Activated CD4-positive, alpha-beta T cell treated with anti-CD3 and anti-CD28 coated beads, Interleukin-2, amount 50 U/mL, for 4 hours (primary cell): ENCODE measurements around the gene ODC1.
"Not testable (repeated sequence)": the region's sequence is repeated elsewhere in the genome, so short reads cannot be mapped to it uniquely, and the experiment has no call there.

ENCODE experiments used
- DNase-seq, 2 experiments: peaks; one replicate each; pipeline ENCODE4 v3.0.0-alpha.2; 2020

Gene ODC1

GRCh38 chr2:10477443-10478297 lies 29.5 kb upstream of the ODC1 start:
- no peak for DNase-seq

GRCh38 chr2:10476723-10477442 lies 28.8 kb upstream of the ODC1 start:
- no peak for DNase-seq

- DNase-seq: no peak
These were observed 27.9 kb upstream of the ODC1 start for GRCh38 chr2:10475811-10476660.

- no peak for DNase-seq
These were observed 27.1 kb upstream of the ODC1 start for GRCh38 chr2:10475221-10475722.

- no peak for DNase-seq
These were observed 25.1 kb upstream of the ODC1 start for GRCh38 chr2:10473121-10473756.

GRCh38 chr2:10471955-10472354 lies 23.8 kb upstream of the ODC1 start:
- no peak for DNase-seq

- DNase-seq: no peak
These were observed 23.0 kb upstream of the ODC1 start for GRCh38 chr2:10471046-10471571.

- DNase-seq: no peak
These were observed 22.0 kb upstream of the ODC1 start for GRCh38 chr2:10469955-10470608.

- DNase-seq: no peak
These were observed 21.2 kb upstream of the ODC1 start for GRCh38 chr2:10469301-10469700.

- no peak for DNase-seq
These were observed 19.3 kb upstream of the ODC1 start for GRCh38 chr2:10467401-10467800.

- DNase-seq: no peak
These were observed 18.7 kb upstream of the ODC1 start for GRCh38 chr2:10466801-10467200.

GRCh38 chr2:10465910-10466309 lies 17.8 kb upstream of the ODC1 start:
- no peak for DNase-seq

- DNase-seq: no peak
These were observed 14.3 kb upstream of the ODC1 start for GRCh38 chr2:10462178-10463083.

GRCh38 chr2:10460366-10460796 lies 12.3 kb upstream of the ODC1 start:
- DNase-seq: no peak

GRCh38 chr2:10457846-10458598 lies 9.9 kb upstream of the ODC1 start:
- DNase-seq: no peak

GRCh38 chr2:10457195-10457594 lies 9.1 kb upstream of the ODC1 start:
- DNase-seq: not testable (repeated sequence)

GRCh38 chr2:10454505-10454904 lies 6.4 kb upstream of the ODC1 start:
- DNase-seq: no peak

GRCh38 chr2:10453905-10454298 lies 5.8 kb upstream of the ODC1 start:
- no peak for DNase-seq

GRCh38 chr2:10452956-10453904 lies 5.1 kb upstream of the ODC1 start:
- no peak for DNase-seq
